ENCODE measurements around the gene KLRF2. TPM values are rescaled to one million over a fixed set of nuclear protein-coding genes. Genes with fewer than 3 reads are reported as not detected.
A peak's percentile ranks its signal among the peaks of the same experiment; 100 is the strongest.

KLRF2 gene
- total RNA-seq, 2 experiments from 2014 or later, result not detected

- DNase-seq, result no peak
- intact Hi-C loops (cut with micrococcal nuclease), result no loop called here
Measured at GRCh38 chr12:9897535-9897934, 16.2 kb downstream of the KLRF2 start.

GRCh38 chr12:9899209-9899608 is 17.9 kb downstream of the KLRF2 start:
- Mint-ChIP-seq H3K9me3 (peaks cover 17% of the 10 kb centered on the region), H3K27ac (no peak overlapping the region), H3K36me3 (ENCODE audit: low read depth) (peaks cover 8% of the 10 kb centered on the region), H3K4me1 (ENCODE audit: low read depth) (peaks cover 12% of the 10 kb centered on the region), H3K4me3 (no peak overlapping the region), H3K27me3 (no peaks in the 10 kb centered on the region)
- no peak for ATAC-seq
- intact Hi-C loops (cut with micrococcal nuclease), result no loop called here
- ChIA-PET POLR2A (no interaction called here), CTCF (interaction anchor here (0.7 kb wide), 1 partner anchor 29 kb away, joined by 3 read pairs; no protein-coding TSS in a partner anchor)
- TF ChIP-seq CTCF (IDR thresholded peaks at IDR 0.05), result no peak
- no peak for DNase-seq

More at GRCh38 chr12:9897535-9897934, 16.2 kb downstream of the KLRF2 start:
- Mint-ChIP-seq H3K27ac (no peak overlapping the region), H3K4me1 (ENCODE audit: low read depth) (peaks cover 16% of the 10 kb centered on the region), H3K9me3 (peaks cover 6% of the 10 kb centered on the region), H3K27me3 (no peaks in the 10 kb centered on the region), H3K36me3 (ENCODE audit: low read depth) (peaks cover 5% of the 10 kb centered on the region), H3K4me3 (no peak overlapping the region)
- ATAC-seq, result no peak
- POLR2A ChIA-PET, result no interaction called here
- CTCF ChIA-PET, result interaction anchor here (1.3 kb wide), 1 partner anchor 84 kb away, joined by 3 read pairs; no protein-coding TSS in a partner anchor
- no peak for TF ChIP-seq CTCF (IDR thresholded peaks at IDR 0.05)

GRCh38 chr12:9900930-9901329 is 19.6 kb downstream of the KLRF2 start:
- no peak overlapping the region for H3K4me3 Mint-ChIP-seq
- ChIA-PET POLR2A (no interaction called here), CTCF (interaction anchor here (1.4 kb wide), 1 partner anchor 11 kb away, joined by 3 read pairs; no protein-coding TSS in a partner anchor)
- ATAC-seq (no peak), DNase-seq (no peak)
- intact Hi-C loops (cut with micrococcal nuclease), result no loop called here
- peaks cover 15% of the 10 kb centered on the region for H3K4me1 Mint-ChIP-seq (ENCODE audit: low read depth)
- H3K9me3 Mint-ChIP-seq, result peaks cover 19% of the 10 kb centered on the region
- no peaks in the 10 kb centered on the region for H3K27me3 Mint-ChIP-seq
- no peak overlapping the region for H3K27ac Mint-ChIP-seq
- peaks cover 10% of the 10 kb centered on the region for H3K36me3 Mint-ChIP-seq (ENCODE audit: low read depth)
- no peak for TF ChIP-seq CTCF (IDR thresholded peaks at IDR 0.05)

- Mint-ChIP-seq H3K4me3 (no peak overlapping the region), H3K36me3 (ENCODE audit: low read depth) (peaks cover 10% of the 10 kb centered on the region), H3K27me3 (no peaks in the 10 kb centered on the region), H3K9me3 (peaks cover 23% of the 10 kb centered on the region), H3K27ac (no peak overlapping the region), H3K4me1 (ENCODE audit: low read depth) (peaks cover 27% of the 10 kb centered on the region)
- intact Hi-C loops (cut with micrococcal nuclease), result no loop called here
- CTCF ChIA-PET, result interaction anchor here (1.6 kb wide), 1 partner anchor 89 kb away, joined by 6 read pairs; no protein-coding TSS in a partner anchor
- POLR2A ChIA-PET, result interaction anchor here (1.2 kb wide), 1 partner anchor 31 kb away, joined by 3 read pairs; no protein-coding TSS in a partner anchor
- TF ChIP-seq CTCF (IDR thresholded peaks at IDR 0.05), result no peak
- ATAC-seq (no peak), DNase-seq (no peak)
Measured at GRCh38 chr12:9902539-9903228, 21.4 kb downstream of the KLRF2 start.

GRCh38 chr12:9906873-9907272 is 25.6 kb downstream of the KLRF2 start:
- POLR2A ChIA-PET, result interaction anchor here (0.5 to 2.4 kb wide), 7 partner anchors 11 to 152 kb away, joined by 3 to 9 read pairs (median 4); partner anchors contain the start of gene CLEC2B
- Mint-ChIP-seq H3K4me3 (peak overlapping the region; percentile 6), H3K36me3 (ENCODE audit: low read depth) (peaks cover 31% of the 10 kb centered on the region)

More at GRCh38 chr12:9906873-9907272, 25.6 kb downstream of the KLRF2 start:
- intact Hi-C loops (cut with micrococcal nuclease), result no loop called here
- TF ChIP-seq CTCF (IDR thresholded peaks at IDR 0.05), result no peak
- CTCF ChIA-PET, result interaction anchor here (0.8 to 4.6 kb wide), 16 partner anchors 11 to 575 kb away, joined by 3 to 19 read pairs (median 4); no protein-coding TSS in a partner anchor
- Mint-ChIP-seq H3K9me3 (peaks cover 50% of the 10 kb centered on the region), H3K27me3 (no peaks in the 10 kb centered on the region), H3K27ac (peak overlapping the region; percentile 78), H3K4me1 (ENCODE audit: low read depth) (peaks cover 30% of the 10 kb centered on the region)
- peak; percentile 55 for DNase-seq
- ATAC-seq, result peak; percentile 98
